ENCODE data around the gene TLCD4.

GRCh38 chr1:95071539-95071938 is 45.6 kb upstream of the TLCD4 start:
- TF ChIP-seq, protein P1, sequence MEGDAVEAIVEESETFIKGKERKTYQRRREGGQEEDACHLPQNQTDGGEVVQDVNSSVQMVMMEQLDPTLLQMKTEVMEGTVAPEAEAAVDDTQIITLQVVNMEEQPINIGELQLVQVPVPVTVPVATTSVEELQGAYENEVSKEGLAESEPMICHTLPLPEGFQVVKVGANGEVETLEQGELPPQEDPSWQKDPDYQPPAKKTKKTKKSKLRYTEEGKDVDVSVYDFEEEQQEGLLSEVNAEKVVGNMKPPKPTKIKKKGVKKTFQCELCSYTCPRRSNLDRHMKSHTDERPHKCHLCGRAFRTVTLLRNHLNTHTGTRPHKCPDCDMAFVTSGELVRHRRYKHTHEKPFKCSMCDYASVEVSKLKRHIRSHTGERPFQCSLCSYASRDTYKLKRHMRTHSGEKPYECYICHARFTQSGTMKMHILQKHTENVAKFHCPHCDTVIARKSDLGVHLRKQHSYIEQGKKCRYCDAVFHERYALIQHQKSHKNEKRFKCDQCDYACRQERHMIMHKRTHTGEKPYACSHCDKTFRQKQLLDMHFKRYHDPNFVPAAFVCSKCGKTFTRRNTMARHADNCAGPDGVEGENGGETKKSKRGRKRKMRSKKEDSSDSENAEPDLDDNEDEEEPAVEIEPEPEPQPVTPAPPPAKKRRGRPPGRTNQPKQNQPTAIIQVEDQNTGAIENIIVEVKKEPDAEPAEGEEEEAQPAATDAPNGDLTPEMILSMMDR (IDR thresholded peaks at IDR 0.05): no peak
- TF ChIP-seq EP300 (IDR thresholded peaks at IDR 0.05): no peak
